ENCODE data around the gene XIRP2. TPM values are rescaled to one million over a fixed set of nuclear protein-coding genes. Genes with fewer than 3 reads are reported as not detected.

Gene XIRP2
- total and polyA plus RNA-seq, 2 of the 8 experiments (the other 6 are each of a cell fraction or from before 2014, with no cell fraction given) = 0.11 TPM; not detected in 1

DNA sequence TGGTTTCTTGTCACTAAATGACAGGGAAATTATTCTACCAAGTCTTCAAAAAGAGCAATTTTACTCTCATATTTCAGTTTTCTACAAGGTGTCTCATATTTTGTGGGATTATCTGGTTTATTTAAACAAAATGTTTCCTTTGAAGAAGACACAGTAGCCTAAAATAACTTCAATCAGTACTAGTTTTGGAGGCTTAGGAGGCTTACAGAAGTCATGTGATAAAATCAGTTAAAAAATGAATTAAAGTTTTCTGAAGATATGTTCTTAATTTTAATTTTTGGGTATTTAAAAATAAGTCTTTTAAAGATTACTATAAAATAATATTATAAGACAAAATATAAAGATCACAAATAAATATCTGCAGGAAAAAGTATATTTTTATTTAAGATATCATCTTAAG, 95.9 kb downstream of the XIRP2 start:
- H2BK15ac ChIP-seq (ENCODE audit: low read length) = no peak overlapping the region
- ChIA-PET POLR2A (ENCODE audit: partially characterized antibody) (no interaction called here), CTCF (ENCODE audit: partially characterized antibody) (no interaction called here)
- no peaks in the 10 kb centered on the region for H3K27me3 ChIP-seq (replicated peaks in 1 of 4; ENCODE audit: control insufficient read depth in 3 of 4, extremely low read depth in 1 of 4, insufficient read depth in 3 of 4, low read length in 3 of 4)
- H3K18ac ChIP-seq (ENCODE audit: extremely low read depth, low read length) = no peak overlapping the region
- no peaks in the 10 kb centered on the region for H3K23me2 ChIP-seq (ENCODE audit: low read depth, low read length)
- no peaks in the 10 kb centered on the region for H3K79me1 ChIP-seq (ENCODE audit: low read depth, low read length)
- H2AK5ac ChIP-seq (ENCODE audit: low read depth, low read length) = no peak overlapping the region
- no peak overlapping the region for H4K91ac ChIP-seq (replicated peaks; ENCODE audit: insufficient read length, low read length)
- no peaks in the 10 kb centered on the region for H4K20me1 ChIP-seq (replicated peaks in 1 of 2; ENCODE audit: control insufficient read depth in 1 of 2, insufficient read depth in 2 of 2, low read length in 2 of 2)
- no peak overlapping the region for H2BK120ac ChIP-seq (replicated peaks; ENCODE audit: low read depth, low read length)
- H2BK20ac ChIP-seq (ENCODE audit: low read length) = no peak overlapping the region
- H2BK12ac ChIP-seq (ENCODE audit: low read depth, low read length) = no peak overlapping the region
- peaks cover 0 to 2% of the 10 kb centered on the region in 2 experiments; a peak in 1 of 4 replicates for H3K9me3 ChIP-seq (ENCODE audit: insufficient read depth in 2 of 2, low read depth in 1 of 2, low read length in 1 of 2)
- H3K27ac ChIP-seq (ENCODE audit: low read depth, low read length) = no peak overlapping the region
- FAIRE-seq = no peak
- no peak overlapping the region for H3K4ac ChIP-seq (replicated peaks; ENCODE audit: insufficient read length, low read depth, low read length)
- H3K79me2 ChIP-seq (ENCODE audit: control insufficient read depth in 1 of 2, insufficient read depth in 2 of 2, low read length in 2 of 2) = no peaks in the 10 kb centered on the region
- H3K14ac ChIP-seq (ENCODE audit: insufficient read length) = no peak overlapping the region
- no peak overlapping the region for H3K9ac ChIP-seq (replicated peaks in 1 of 4; ENCODE audit: extremely low read depth in 1 of 4, low read depth in 3 of 4, low read length in 3 of 4)
- no peak overlapping the region for H3K56ac ChIP-seq (replicated peaks; ENCODE audit: insufficient read length, low read depth, low read length)
- H3K4me2 ChIP-seq (ENCODE audit: insufficient read depth in 1 of 2, low read depth in 2 of 2, low read length in 2 of 2) = no peak overlapping the region
- no peak for DNase-seq (ENCODE audit: low read depth in 1 of 2, low spot score in 2 of 2)
- no peak overlapping the region for H4K5ac ChIP-seq (ENCODE audit: insufficient read length, low read depth, low read length)
- no peak overlapping the region for H3K4me3 ChIP-seq (ENCODE audit: extremely low read depth in 1 of 4, insufficient read depth in 2 of 4, low read depth in 3 of 4, low read length in 4 of 4)
- H3K4me1 ChIP-seq (replicated peaks in 1 of 4; ENCODE audit: control insufficient read depth in 3 of 4, insufficient read depth in 4 of 4, low read length in 3 of 4) = peaks cover 0 to 4% (median 0%) of the 10 kb centered on the region in 4 experiments; a peak in 1 of 7 replicates
- no peak overlapping the region for H3K23ac ChIP-seq (ENCODE audit: insufficient read length)
- H3K36me3 ChIP-seq (ENCODE audit: control insufficient read depth in 2 of 4, insufficient read depth in 4 of 4, low read length in 3 of 4) = no peaks in the 10 kb centered on the region
- H2AFZ ChIP-seq (ENCODE audit: low read length) = no peak overlapping the region
- no peak overlapping the region for H2BK5ac ChIP-seq (ENCODE audit: low read depth, low read length)
- H4K8ac ChIP-seq (ENCODE audit: extremely low read depth, insufficient read depth, low read length) = no peak overlapping the region
- no peak for TF ChIP-seq RAD21 (IDR thresholded peaks at IDR 0.05 in 1 of 2, conservative IDR thresholded peaks at IDR 0.05 in 1 of 2; ENCODE audit: low read depth in 2 of 2, low read length in 2 of 2)
- no peak for TF ChIP-seq SUZ12 (IDR thresholded peaks at IDR 0.05; ENCODE audit: low read length)
- TF ChIP-seq NRF1 (IDR thresholded peaks at IDR 0.05; ENCODE audit: low read depth, low read length) = no peak
- no peak for TF ChIP-seq SP4 (IDR thresholded peaks at IDR 0.05; ENCODE audit: low read length)
- TF ChIP-seq KDM4A (IDR thresholded peaks at IDR 0.05; ENCODE audit: low read depth, low read length, severe bottlenecking) = no peak
- no peak for TF ChIP-seq POLR2AphosphoS5 (IDR thresholded peaks at IDR 0.05; ENCODE audit: low read depth, low read length)
- no peak for TF ChIP-seq HDAC2 (IDR thresholded peaks at IDR 0.05; ENCODE audit: borderline replicate concordance in 1 of 2, low read depth in 2 of 2, low read length in 2 of 2)
- no peak for TF ChIP-seq POLR2A (IDR thresholded peaks at IDR 0.05; ENCODE audit: control extremely low read depth in 1 of 2, low read depth in 2 of 2, low read length in 2 of 2)
- no peak for TF ChIP-seq BCL11A (IDR thresholded peaks at IDR 0.05; ENCODE audit: low read depth in 2 of 2, low read length in 2 of 2)
- no peak for TF ChIP-seq RNF2 (IDR thresholded peaks at IDR 0.05; ENCODE audit: borderline replicate concordance, low read depth, low read length, missing control alignments, poor library complexity, severe bottlenecking)
- no peak for TF ChIP-seq TBP (IDR thresholded peaks at IDR 0.05; ENCODE audit: low read depth, low read length)
- TF ChIP-seq CREB1 (IDR thresholded peaks at IDR 0.05) = no peak
- no peak for TF ChIP-seq SIX5 (IDR thresholded peaks at IDR 0.05; ENCODE audit: low read depth, low read length)
- TF ChIP-seq BACH1 (IDR thresholded peaks at IDR 0.05; ENCODE audit: low read length) = no peak
- TF ChIP-seq TCF12 (IDR thresholded peaks at IDR 0.05; ENCODE audit: low read depth, low read length) = no peak
- no peak for TF ChIP-seq JUND (IDR thresholded peaks at IDR 0.05; ENCODE audit: low read length)
- TF ChIP-seq SRF (IDR thresholded peaks at IDR 0.05; ENCODE audit: low read depth, low read length) = no peak

All from H1 (cell line).